ENCODE results near the gene ARL6IP1.

GRCh38 chr16:18816286-18816685, 14.9 kb upstream of the ARL6IP1 start:
- TF ChIP-seq CTCF (IDR thresholded peaks at IDR 0.05) (no peak), POLR2A (IDR thresholded peaks at IDR 0.05) (no peak)

Data from lower leg skin (tissue), 3 donors.